Uterus (tissue), 2 donors: ENCODE measurements around the gene GABARAPL1.
A peak's percentile ranks its signal among the peaks of the same experiment; 100 is the strongest.

Source experiments
- CTCF ChIP-seq, 4 experiments: fragments of 200-600 bp in 2 of 4; fragments of 450-650 bp in 2 of 4; sonication (generic) in 2 of 4; IDR thresholded peaks; one replicate each; pipeline ENCODE4 v1.5.1; 2016 to 2019; ENCODE audit warnings: antibody characterized with exemption in 4 of 4, mild to moderate bottlenecking in 2 of 4, moderate library complexity in 1 of 4
- POLR2A ChIP-seq, 2 donors: fragments of 450-650 bp; IDR thresholded peaks; one replicate each; pipeline ENCODE4 v1.6.1; 2016; ENCODE audit warnings: antibody characterized with exemption in 2 of 2, mild to moderate bottlenecking in 1 of 2, moderate library complexity in 1 of 2

- TF ChIP-seq POLR2A (IDR thresholded peaks at IDR 0.05) (no peak), CTCF (IDR thresholded peaks at IDR 0.05) (peak; percentile 55 to 84 (median 78))
Observed at GRCh38 chr12:10235761-10236631, 23.3 kb downstream of the GABARAPL1 start.
